PC-3 (cell line): Measurements from ENCODE around the gene CDH6.

Experiments
- CTCF ChIP-seq: fragments of 300-600 bp; sonication (generic); conservative IDR thresholded peaks from 2 replicates; pipeline ENCODE4 v1.5.1; 2017; ENCODE audit warnings: antibody characterized with exemption, low read depth, mild to moderate bottlenecking, low read length
- EZH2 ChIP-seq: fragments of 300-600 bp; sonication (generic); IDR thresholded peaks from one replicate; pipeline ENCODE4 v1.6.1; 2017; ENCODE audit warnings: antibody characterized with exemption, mild to moderate bottlenecking, low read length; ENCODE audit not compliant: unreplicated experiment
- EZH2phosphoT487 ChIP-seq: fragments of 300-600 bp; sonication (generic); IDR thresholded peaks from 2 replicates; pipeline ENCODE4 v1.6.1; 2018; ENCODE audit warnings: mild to moderate bottlenecking, antibody characterized with exemption, low read length, borderline replicate concordance

GRCh38 chr5:31329715-31330114 lies 136.2 kb downstream of the CDH6 start:
- no peak for TF ChIP-seq CTCF
- no peak for TF ChIP-seq EZH2phosphoT487
- TF ChIP-seq EZH2: no peak
